SK-MEL-5 (cell line): ENCODE data around the gene INSIG2. TPM values are rescaled to one million over a fixed set of nuclear protein-coding genes. Genes with fewer than 3 reads are reported as not detected.
"Not testable (repeated sequence)": the region's sequence is repeated elsewhere in the genome, so short reads cannot be mapped to it uniquely, and the experiment has no call there.

Experiments used
- DNase-seq: peaks from one replicate; pipeline ENCODE4 v3.0.0-alpha.2; 2016; ENCODE audit warnings: low read depth, low spot score
- in situ Hi-C: cut with HindIII; loops from 2 replicates; pipeline ENCODE4 v1.10.0; 2016; ENCODE audit warnings: low sequenced_read_pairs, high pct_unique_total_duplicates, low pct_unique_long_range_greater_than_20kb
- total RNA-seq: library from RNA; depleted of rRNA; stranded (reverse); fragments of >200 nt; shearing (Covaris generic); gene quantifications from 2 replicates; pipeline ENCODE4 v1.2.3, GENCODE V29; 2014

INSIG2 gene
- total RNA-seq, 1 experiment from 2014 or later, result 3.8 TPM

DNA sequence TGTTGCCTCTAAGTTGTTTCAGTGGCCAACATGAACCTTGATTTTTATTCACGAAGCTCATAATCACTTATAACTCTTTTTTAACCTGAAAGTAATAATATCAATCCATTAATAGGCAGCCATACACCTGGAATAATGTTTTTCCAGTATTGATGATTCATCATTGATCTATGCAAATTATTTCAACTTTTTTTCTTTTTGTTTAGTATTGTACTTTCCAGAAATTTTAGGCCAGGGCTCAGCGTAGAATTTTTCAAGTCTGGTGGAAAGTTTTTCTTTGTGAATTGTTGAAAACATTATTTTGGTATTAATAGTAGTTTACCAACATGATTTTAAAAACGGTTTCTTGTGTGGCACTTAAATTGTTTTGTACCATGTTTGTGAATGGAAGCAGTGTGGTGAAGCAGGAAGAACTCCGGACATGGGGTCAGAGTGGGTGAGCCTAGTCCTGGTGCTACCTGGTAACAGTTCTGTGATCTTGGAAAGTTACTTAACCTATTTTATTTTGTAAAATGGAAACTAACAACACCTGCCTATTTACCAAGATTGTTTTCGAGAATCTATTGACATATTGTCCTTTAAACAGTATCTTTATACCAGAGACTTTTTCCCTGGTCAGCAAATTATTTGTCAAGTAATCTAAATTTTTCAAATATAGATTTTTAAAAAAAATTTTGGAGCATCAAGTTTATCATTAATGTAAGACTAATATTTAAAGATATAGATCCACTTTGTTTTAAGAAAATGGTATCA, 2.3 kb downstream of the INSIG2 start:
- no peak for DNase-seq
- in situ Hi-C loops, result no loop called here

DNA sequence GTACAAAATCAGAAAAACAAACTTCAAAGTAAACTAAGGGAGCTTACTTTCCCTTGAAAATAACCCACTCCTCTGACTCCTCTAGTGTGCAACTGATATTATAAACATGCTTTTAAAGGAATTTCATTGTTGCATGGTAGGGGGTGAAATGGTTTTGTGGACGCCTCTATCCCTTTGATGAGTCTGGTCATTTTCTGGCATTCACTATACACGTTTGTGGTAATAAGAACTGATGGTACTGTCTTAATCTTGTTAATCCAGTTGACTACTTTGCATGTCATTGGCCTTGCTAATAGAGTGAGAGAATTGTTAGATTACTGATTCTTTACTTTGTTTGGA, 2.8 kb downstream of the INSIG2 start:
- no peak for DNase-seq
- in situ Hi-C loops, result no loop called here

- in situ Hi-C loops, result no loop called here
Measured at GRCh38 chr2:118091631-118092030, 3.4 kb downstream of the INSIG2 start.

DNA sequence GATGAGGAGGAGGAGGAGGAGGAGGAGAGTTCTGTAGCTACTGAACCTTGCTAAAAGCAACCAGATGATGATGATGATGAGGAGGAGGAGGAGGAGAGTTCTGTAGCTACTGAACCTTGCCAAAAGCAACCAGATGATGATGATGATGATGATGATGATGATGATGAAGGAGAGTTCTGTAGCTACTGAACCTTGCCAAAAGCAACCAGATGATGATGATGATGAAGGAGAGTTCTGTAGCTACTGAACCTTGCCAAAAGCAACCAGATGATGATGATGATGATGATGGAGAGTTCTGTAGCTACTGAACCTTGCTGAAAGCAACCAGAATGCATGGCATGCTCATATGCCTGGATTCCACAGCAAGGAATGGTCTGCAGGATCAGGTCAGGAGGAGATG, 5.8 kb downstream of the INSIG2 start:
- in situ Hi-C loops, result not testable (repeated sequence)

More at GRCh38 chr2:118091631-118092030, 3.4 kb downstream of the INSIG2 start:
- no peak for DNase-seq

DNA sequence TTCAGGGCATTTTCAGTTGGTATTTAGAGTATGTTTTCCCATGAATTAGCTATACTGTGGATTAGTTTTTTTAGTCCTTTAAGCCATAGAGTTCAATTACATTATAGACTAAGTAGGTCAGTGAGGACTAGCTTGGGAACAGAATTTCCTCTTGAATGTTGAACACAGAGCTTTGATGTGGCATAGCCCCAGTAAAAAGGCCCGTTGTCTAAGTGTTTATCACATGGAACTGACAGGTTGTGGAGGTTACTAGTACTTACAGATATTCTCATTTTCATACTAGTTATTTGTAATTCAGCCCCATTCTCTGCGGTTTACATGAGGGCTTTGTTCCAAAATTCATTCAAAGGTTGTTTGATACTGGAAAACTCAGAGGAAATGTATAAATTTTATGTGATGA, 6.2 kb downstream of the INSIG2 start:
- in situ Hi-C loops, result no loop called here
- peak; percentile 52 for DNase-seq

More for the DNA sequence above, 5.8 kb downstream of the INSIG2 start:
- DNase-seq, result not testable (repeated sequence)

DNA sequence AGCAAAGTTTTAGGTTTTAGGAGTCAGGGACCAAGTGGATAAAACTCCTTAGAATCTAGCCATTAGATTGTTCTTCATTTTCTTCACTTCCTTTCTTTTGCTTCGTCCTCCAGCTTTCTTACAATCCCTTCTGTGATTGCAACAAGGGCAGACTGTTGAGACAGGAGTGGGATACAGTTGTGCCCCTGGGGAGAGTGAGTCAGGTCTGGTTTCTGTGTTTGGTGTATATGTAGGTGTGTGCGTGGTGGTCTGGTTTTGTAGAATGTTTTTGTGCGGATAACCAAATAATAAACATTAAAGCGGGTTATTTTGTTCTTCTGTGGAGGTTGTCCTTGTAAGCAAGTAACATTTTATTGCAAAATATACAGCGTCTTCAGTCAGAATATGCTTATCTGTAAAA, 7.3 kb downstream of the INSIG2 start:
- DNase-seq, result peak; percentile 11
- in situ Hi-C loops, result no loop called here

- in situ Hi-C loops, result no loop called here
- no peak for DNase-seq
Measured at GRCh38 chr2:118097657-118098056, 9.4 kb downstream of the INSIG2 start.

- no peak for DNase-seq
Measured at GRCh38 chr2:118098307-118099030, 10.2 kb downstream of the INSIG2 start.

GRCh38 chr2:118102433-118103082, 14.3 kb downstream of the INSIG2 start:
- DNase-seq, result no peak
- in situ Hi-C loops, result no loop called here

More at GRCh38 chr2:118098307-118099030, 10.2 kb downstream of the INSIG2 start:
- in situ Hi-C loops, result no loop called here

DNA sequence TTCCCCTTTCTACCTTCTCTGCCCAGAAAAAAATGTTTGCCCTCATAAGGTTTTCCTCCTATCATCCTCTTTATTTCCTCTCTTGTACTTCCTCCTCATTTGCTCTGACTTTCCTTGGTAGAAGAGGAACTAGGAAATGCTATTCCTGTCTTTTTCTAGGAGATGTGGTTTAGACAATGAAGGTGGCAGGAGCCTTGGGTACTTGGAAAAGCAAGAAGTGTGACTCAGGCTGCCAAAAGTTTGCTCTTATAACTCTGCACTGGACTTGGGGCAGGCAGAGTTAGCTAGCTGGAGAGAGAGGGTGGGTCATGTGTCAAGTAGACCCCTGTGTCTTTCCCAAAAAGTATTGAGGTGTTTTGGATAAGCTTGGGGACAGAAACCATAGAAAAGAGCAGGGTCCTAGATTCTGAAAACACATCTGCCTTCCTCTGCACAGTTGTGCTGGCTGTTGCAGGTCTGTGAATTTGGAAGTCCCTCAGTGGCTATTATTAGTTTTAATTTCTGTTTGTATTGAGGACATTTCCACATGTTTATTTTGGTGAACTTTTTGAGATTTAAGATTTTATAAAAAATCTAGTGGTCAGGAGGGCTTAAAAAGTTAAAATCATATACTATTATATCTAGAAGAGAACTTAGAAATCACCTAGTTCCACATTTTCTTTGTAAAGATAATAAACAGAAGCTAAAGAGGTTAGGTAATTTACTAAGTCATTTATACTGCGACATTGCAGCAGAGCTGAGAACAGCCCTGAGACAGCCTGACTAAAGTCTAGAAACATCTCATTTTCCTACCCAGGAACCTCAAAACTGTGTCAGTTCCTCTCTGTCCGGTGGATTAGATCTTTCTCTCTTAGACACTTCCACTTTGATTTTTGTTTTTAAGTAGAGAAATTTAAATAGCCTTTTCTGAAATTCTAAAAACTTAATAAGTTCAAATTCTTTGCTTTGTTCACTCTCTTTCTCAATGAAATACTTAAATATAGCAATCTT, 16.0 kb downstream of the INSIG2 start:
- in situ Hi-C loops, result no loop called here
- no peak for DNase-seq

DNA sequence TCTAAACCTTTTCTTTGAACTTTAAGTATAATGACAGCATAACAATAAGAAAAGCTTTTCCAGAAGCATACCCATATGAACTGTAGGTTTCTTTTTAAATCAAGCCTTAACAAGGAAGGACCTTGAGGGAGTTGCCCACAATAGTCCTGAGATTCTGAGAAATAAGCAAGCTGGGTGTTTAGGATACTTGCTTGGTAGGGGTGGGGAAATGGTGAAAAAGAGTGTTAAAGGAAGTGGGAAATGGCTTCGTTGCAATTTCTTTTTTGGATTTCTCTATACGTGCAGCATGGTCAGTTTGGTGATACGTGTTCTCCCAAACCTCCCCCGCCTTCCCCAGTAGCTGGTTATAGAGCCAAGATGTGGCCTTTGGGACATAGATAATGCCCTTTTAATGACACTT, 17.2 kb downstream of the INSIG2 start:
- in situ Hi-C loops, result no loop called here
- no peak for DNase-seq

- DNase-seq, result no peak
- in situ Hi-C loops, result no loop called here
Measured at GRCh38 chr2:118106926-118107325, 18.7 kb downstream of the INSIG2 start.

- no peak for DNase-seq
- in situ Hi-C loops, result no loop called here
Measured at GRCh38 chr2:118110310-118110709, 22.0 kb downstream of the INSIG2 start.

- in situ Hi-C loops, result no loop called here
- no peak for DNase-seq
Measured at GRCh38 chr2:118110991-118111390, 22.7 kb downstream of the INSIG2 start.

- in situ Hi-C loops, result no loop called here
- no peak for DNase-seq
Measured at GRCh38 chr2:118112771-118113334, 24.6 kb downstream of the INSIG2 start.

DNA sequence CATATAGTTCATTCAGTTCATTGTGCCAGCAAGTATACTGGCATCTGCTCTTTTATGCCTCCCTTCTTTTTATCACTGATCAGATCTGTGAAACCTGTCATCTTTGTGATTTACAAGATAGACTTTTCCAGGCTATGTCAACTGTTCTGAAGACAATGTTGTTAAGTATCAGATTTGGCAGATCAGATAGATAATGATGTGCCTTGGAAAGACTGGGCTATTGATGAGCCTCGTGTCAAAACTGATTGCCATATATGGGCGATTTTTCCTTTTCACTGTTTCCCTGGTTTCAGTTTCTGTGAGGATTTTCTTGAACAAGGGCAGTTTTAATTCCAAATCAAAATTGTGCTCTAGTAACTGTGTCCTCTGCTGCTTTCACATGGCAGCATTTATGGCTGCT, 26.6 kb downstream of the INSIG2 start:
- in situ Hi-C loops, result no loop called here

GRCh38 chr2:118115761-118116160, 27.5 kb downstream of the INSIG2 start:
- DNase-seq, result no peak
- in situ Hi-C loops, result no loop called here

More for the DNA sequence above, 26.6 kb downstream of the INSIG2 start:
- no peak for DNase-seq
